Measurements from ENCODE around the gene TMEM91.

GRCh38 chr19:41355035-41355434 lies 21.3 kb upstream of the TMEM91 start:
- TF ChIP-seq EZH2 (IDR thresholded peaks at IDR 0.05; ENCODE audit: low read depth, low read length, severe bottlenecking): no peak
- TF ChIP-seq SIX5 (IDR thresholded peaks at IDR 0.05; ENCODE audit: low read depth, low read length): no peak
- no peak for TF ChIP-seq POLR2A (IDR thresholded peaks at IDR 0.05; ENCODE audit: control extremely low read depth in 1 of 2, low read depth in 2 of 2, low read length in 2 of 2)
- TF ChIP-seq KDM1A (IDR thresholded peaks at IDR 0.05; ENCODE audit: borderline replicate concordance, low read length): no peak
- TF ChIP-seq CREB1 (IDR thresholded peaks at IDR 0.05): no peak
- TF ChIP-seq NANOG (IDR thresholded peaks at IDR 0.05; ENCODE audit: insufficient read depth, low read depth, low read length, poor library complexity, severe bottlenecking): no peak
- no peak for TF ChIP-seq RAD21 (IDR thresholded peaks at IDR 0.05 in 1 of 2, conservative IDR thresholded peaks at IDR 0.05 in 1 of 2; ENCODE audit: low read depth in 2 of 2, low read length in 2 of 2)
- no peak for TF ChIP-seq TBP (IDR thresholded peaks at IDR 0.05; ENCODE audit: low read depth, low read length)
- no peak for TF ChIP-seq CHD1 (IDR thresholded peaks at IDR 0.05; ENCODE audit: low read depth, low read length)
- TF ChIP-seq CTCF (IDR thresholded peaks at IDR 0.05; ENCODE audit: control extremely low read depth in 1 of 3, insufficient read depth in 1 of 3, low read depth in 1 of 3, low read length in 3 of 3): no peak

Measured in H1 (cell line).